ENCODE measurements around the gene DNPEP. TPM values are rescaled to one million over a fixed set of nuclear protein-coding genes. Genes with fewer than 3 reads are reported as not detected.

DNPEP gene
- total RNA-seq, 1 donor from 2014 or later: 52.2 TPM

- DNase-seq (ENCODE audit: low read depth in 2 of 2): peak in 1 of 2 donors; percentile 79
Measured at GRCh38 chr2:219362524-219363164, 25.1 kb downstream of the DNPEP start.

GRCh38 chr2:219362072-219362471, 25.6 kb downstream of the DNPEP start:
- no peak for DNase-seq (ENCODE audit: low read depth in 2 of 2)

- no peak for DNase-seq (ENCODE audit: low read depth in 2 of 2)
Measured at GRCh38 chr2:219358170-219359075, 29.3 kb downstream of the DNPEP start.

- no peak for DNase-seq (ENCODE audit: low read depth in 2 of 2)
Measured at GRCh38 chr2:219356834-219357233, 30.9 kb downstream of the DNPEP start.

- no peak for DNase-seq (ENCODE audit: low read depth in 2 of 2)
Measured at GRCh38 chr2:219354582-219354981, 33.1 kb downstream of the DNPEP start.

- DNase-seq (ENCODE audit: low read depth in 2 of 2): no peak
Measured at GRCh38 chr2:219353129-219353528, 34.6 kb downstream of the DNPEP start.

GRCh38 chr2:219352448-219353023, 35.2 kb downstream of the DNPEP start:
- peak; percentile 64 to 68 for DNase-seq (ENCODE audit: low read depth in 2 of 2)

- DNase-seq (ENCODE audit: low read depth in 2 of 2): no peak
Measured at GRCh38 chr2:219350710-219351221, 36.9 kb downstream of the DNPEP start.

- no peak for DNase-seq (ENCODE audit: low read depth in 2 of 2)
Measured at GRCh38 chr2:219350215-219350614, 37.5 kb downstream of the DNPEP start.

GRCh38 chr2:219344751-219345430, 42.8 kb downstream of the DNPEP start:
- peak; percentile 38 to 66 for DNase-seq (ENCODE audit: low read depth in 2 of 2)

GRCh38 chr2:219335373-219335786, 52.3 kb downstream of the DNPEP start:
- no peak for DNase-seq (ENCODE audit: low read depth in 2 of 2)

- no peak for DNase-seq (ENCODE audit: low read depth in 2 of 2)
Measured at GRCh38 chr2:219334076-219334475, 53.6 kb downstream of the DNPEP start.

GRCh38 chr2:219332542-219332941, 55.2 kb downstream of the DNPEP start, which contains the start of gene RESP18:
RESP18 (minus strand) TSS chr2:219332744.
- DNase-seq (ENCODE audit: low read depth in 2 of 2): no peak

GRCh38 chr2:219331560-219332213, 56.0 kb downstream of the DNPEP start:
- peak; percentile 26 to 38 for DNase-seq (ENCODE audit: low read depth in 2 of 2)

- no peak for DNase-seq (ENCODE audit: low read depth in 2 of 2)
Measured at GRCh38 chr2:219327719-219328118, 60.0 kb downstream of the DNPEP start.

- DNase-seq (ENCODE audit: low read depth in 2 of 2): no peak
Measured at GRCh38 chr2:219325657-219326315, 61.9 kb downstream of the DNPEP start.

GRCh38 chr2:219325136-219325535, 62.6 kb downstream of the DNPEP start:
- DNase-seq (ENCODE audit: low read depth in 2 of 2): no peak

GRCh38 chr2:219323434-219323833, 64.3 kb downstream of the DNPEP start:
- no peak for DNase-seq (ENCODE audit: low read depth in 2 of 2)

Measured in lung microvascular endothelial cell (primary cell).